OCI-LY3 (cell line): ENCODE data around the gene VPS13D.

Experiments
- CTCF ChIP-seq: fragments of 200-600, 300-600 bp; sonication (generic); IDR thresholded peaks from 2 replicates; pipeline ENCODE4 v1.5.1; 2014; ENCODE audit warnings: antibody characterized with exemption, low read length, low read depth
- EZH2phosphoT487 ChIP-seq: fragments of 200-600 bp; shearing (Covaris generic); IDR thresholded peaks from 2 replicates; pipeline ENCODE4 v1.6.1; 2018; ENCODE audit warnings: antibody characterized with exemption, mixed run types, low read depth

GRCh38 chr1:12464598-12465056 lies 234.8 kb downstream of the VPS13D start:
- TF ChIP-seq CTCF (no peak), EZH2phosphoT487 (no peak)
